ENCODE results near the gene ERAL1.
"Not testable (repeated sequence)": the region's sequence is repeated elsewhere in the genome, so short reads cannot be mapped to it uniquely, and the experiment has no call there.

ERAL1 gene

GRCh38 chr17:28855336-28855679, 492 bp downstream of the ERAL1 start:
- no peak for DNase-seq

GRCh38 chr17:28856028-28856574, 1.3 kb downstream of the ERAL1 start:
- DNase-seq, result no peak

- DNase-seq, result no peak
Observed at GRCh38 chr17:28857905-28858800, 3.3 kb downstream of the ERAL1 start.

- no peak for DNase-seq
Observed at GRCh38 chr17:28858801-28859355, 4.1 kb downstream of the ERAL1 start.

- no peak for DNase-seq
Observed at GRCh38 chr17:28860363-28860808, 5.6 kb downstream of the ERAL1 start.

GRCh38 chr17:28861393-28862203, 6.8 kb downstream of the ERAL1 start:
- DNase-seq, result no peak

GRCh38 chr17:28862561-28862960, 7.7 kb downstream of the ERAL1 start:
- no peak for DNase-seq

GRCh38 chr17:28863953-28864352, 9.1 kb downstream of the ERAL1 start:
- DNase-seq, result no peak

GRCh38 chr17:28864991-28865849, 10.4 kb downstream of the ERAL1 start:
- DNase-seq, result no peak

- DNase-seq, result no peak
Observed at GRCh38 chr17:28865946-28866752, 11.3 kb downstream of the ERAL1 start.

- no peak for DNase-seq
Observed at GRCh38 chr17:28867276-28867675, 12.5 kb downstream of the ERAL1 start.

GRCh38 chr17:28871056-28871579, 16.3 kb downstream of the ERAL1 start:
- no peak for DNase-seq

- DNase-seq, result no peak
Observed at GRCh38 chr17:28873839-28874238, 19.0 kb downstream of the ERAL1 start.

- DNase-seq, result no peak
Observed at GRCh38 chr17:28874750-28875149, 19.9 kb downstream of the ERAL1 start.

- no peak for DNase-seq
Observed at GRCh38 chr17:28875848-28876550, 21.2 kb downstream of the ERAL1 start.

- not testable (repeated sequence) for DNase-seq
Observed at GRCh38 chr17:28877150-28877711, 22.4 kb downstream of the ERAL1 start.

GRCh38 chr17:28878158-28878910, 23.5 kb downstream of the ERAL1 start:
- no peak for DNase-seq

- DNase-seq, result no peak
Observed at GRCh38 chr17:28878981-28879380, 24.2 kb downstream of the ERAL1 start.

GRCh38 chr17:28879886-28880571, 25.2 kb downstream of the ERAL1 start:
- DNase-seq, result no peak
